ENCODE results near the gene LYZ. TPM values are rescaled to one million over a fixed set of nuclear protein-coding genes. Genes with fewer than 3 reads are reported as not detected.

The LYZ gene
- total RNA-seq (10 to 100 TPM in 1 of 4 donors, 1 to 10 TPM in 3; 6.1 to 26.7 (median 7.5) TPM), polyA plus RNA-seq (1 to 10 TPM; 3.6 to 5.4 (median 5.0) TPM)
- long read RNA-seq, donor 1, result 0 reads
- long read RNA-seq, donor 2, partial matches to known transcripts, result 1 of 3 reads
- long read RNA-seq, donor 2, other reads (novel, unspliced or antisense), result 0 of 3 reads

DNA sequence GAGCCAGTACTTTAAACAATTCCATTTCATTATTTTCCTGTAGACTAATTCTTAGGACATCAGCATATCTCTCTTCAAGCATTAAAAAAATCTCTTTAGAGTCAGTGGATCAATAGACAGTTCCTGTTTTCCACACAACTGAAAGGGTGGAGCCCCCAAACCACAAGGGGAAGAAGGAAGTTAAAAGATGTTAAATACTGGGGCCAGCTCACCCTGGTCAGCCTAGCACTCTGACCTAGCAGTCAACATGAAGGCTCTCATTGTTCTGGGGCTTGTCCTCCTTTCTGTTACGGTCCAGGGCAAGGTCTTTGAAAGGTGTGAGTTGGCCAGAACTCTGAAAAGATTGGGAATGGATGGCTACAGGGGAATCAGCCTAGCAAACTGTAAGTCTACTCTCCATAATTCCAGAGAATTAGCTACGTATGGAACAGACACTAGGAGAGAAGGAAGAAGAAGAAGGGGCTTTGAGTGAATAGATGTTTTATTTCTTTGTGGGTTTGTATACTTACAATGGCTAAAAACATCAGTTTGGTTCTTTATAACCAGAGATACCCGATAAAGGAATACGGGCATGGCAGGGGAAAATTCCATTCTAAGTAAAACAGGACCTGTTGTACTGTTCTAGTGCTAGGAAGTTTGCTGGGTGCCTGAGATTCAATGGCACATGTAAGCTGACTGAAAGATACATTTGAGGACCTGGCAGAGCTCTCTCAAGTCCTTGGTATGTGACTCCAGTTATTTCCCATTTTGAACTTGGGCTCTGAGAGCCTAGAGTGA is at the start of gene LYZ:
Gene LYZ, plus strand, starts transcription at position 220 of the 777 bp plus-strand sequence. Its CDS starts 28 bp downstream, at position 248.
- ATAC-seq (peak in 1 of 4 donors; percentile 44), DNase-seq (no peak)
- Histone ChIP-seq H3K27me3 (ENCODE audit: insufficient read depth in 3 of 3, low read length in 2 of 3) (no peaks in the 10 kb centered on the region), H3K9me3 (no peaks in the 10 kb centered on the region), H3K4me1 (no peaks in the 10 kb centered on the region), H3K27ac (no peak within 1 kb of the TSS), H3K4me3 (peak within 1 kb of the TSS; percentile 30), H3K36me3 (ENCODE audit: insufficient read depth in 1 of 2, low read depth in 1 of 2) (no peaks in the 10 kb centered on the region)
- 76 to 79% (median 77%) methylated on average over 4 of the region's 4 CpGs for WGBS, 3 donors
- intact Hi-C loops (cut with DNase I), result no loop called here
- TF ChIP-seq CTCF (IDR thresholded peaks at IDR 0.05), result no peak

- 89% methylated on average over 2 of the region's 2 CpGs for WGBS, 3 donors
Measured at GRCh38 chr12:69298947-69299346, 49.2 kb upstream of the LYZ start.

GRCh38 chr12:69304284-69304683 is 43.9 kb upstream of the LYZ start:
- Histone ChIP-seq H3K27me3 (ENCODE audit: insufficient read depth in 3 of 3, low read length in 2 of 3) (no peaks in the 10 kb centered on the region), H3K4me1 (no peaks in the 10 kb centered on the region), H3K4me3 (no peak overlapping the region), H3K27ac (no peak overlapping the region), H3K9me3 (peaks cover 13% of the 10 kb centered on the region), H3K36me3 (ENCODE audit: insufficient read depth in 1 of 2, low read depth in 1 of 2) (no peaks in the 10 kb centered on the region)
- no peak for TF ChIP-seq CTCF (IDR thresholded peaks at IDR 0.05)
- intact Hi-C loops (cut with DNase I), result no loop called here
- WGBS, 3 donors, result 93 to 95% (median 93%) methylated on average over 1 of the region's 1 CpG
- DNase-seq, result no peak
- ATAC-seq, result no peak

More at GRCh38 chr12:69298947-69299346, 49.2 kb upstream of the LYZ start:
- Histone ChIP-seq H3K9me3 (no peaks in the 10 kb centered on the region), H3K4me1 (no peaks in the 10 kb centered on the region), H3K27me3 (ENCODE audit: insufficient read depth in 3 of 3, low read length in 2 of 3) (no peaks in the 10 kb centered on the region), H3K27ac (no peak overlapping the region), H3K36me3 (ENCODE audit: insufficient read depth in 1 of 2, low read depth in 1 of 2) (no peaks in the 10 kb centered on the region), H3K4me3 (no peak overlapping the region)
- ATAC-seq (no peak), DNase-seq (no peak)
- TF ChIP-seq CTCF (IDR thresholded peaks at IDR 0.05), result no peak
- intact Hi-C loops (cut with DNase I), result no loop called here

- H3K4me3 ChIP-seq, result no peak overlapping the region
- 72 to 83% (median 74%) methylated on average over 3 of the region's 3 CpGs for WGBS, 3 donors
- H3K9me3 ChIP-seq, result peaks cover 10% of the 10 kb centered on the region
- H3K27ac ChIP-seq, result no peak overlapping the region
- ATAC-seq, result no peak
- peaks cover 0 to 3% (median 0%) of the 10 kb centered on the region in 3 donors for H3K27me3 ChIP-seq (ENCODE audit: insufficient read depth in 3 of 3, low read length in 2 of 3)
- no peaks in the 10 kb centered on the region for H3K4me1 ChIP-seq
- intact Hi-C loops (cut with DNase I), result no loop called here
- no peaks in the 10 kb centered on the region for H3K36me3 ChIP-seq (ENCODE audit: insufficient read depth in 1 of 2, low read depth in 1 of 2)
- no peak for DNase-seq
- no peak for TF ChIP-seq CTCF (IDR thresholded peaks at IDR 0.05)
Measured at GRCh38 chr12:69309461-69309860, 38.7 kb upstream of the LYZ start.

Data from psoas muscle (tissue), 8 donors.